ENCODE measurements around the gene BIRC2.

BIRC2 gene

DNA sequence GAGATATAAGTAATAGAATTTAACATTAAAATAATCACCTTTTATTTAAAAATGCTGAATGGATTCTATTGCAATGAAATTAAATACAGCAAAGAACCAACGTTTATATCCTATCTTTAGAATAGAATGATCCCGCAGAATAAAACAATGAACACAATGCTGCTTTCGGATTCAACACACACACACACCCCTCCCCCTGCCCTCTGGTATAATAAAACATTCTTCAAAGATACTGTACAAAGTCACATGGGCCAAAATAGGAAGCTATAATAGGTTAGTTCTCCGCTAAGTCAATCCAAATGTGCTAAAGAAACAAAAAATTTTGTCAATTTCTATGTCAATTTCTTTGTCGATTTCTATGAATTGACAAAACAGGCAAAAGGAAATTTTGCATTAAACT is 58.5 kb downstream of the BIRC2 start:
- in situ Hi-C loops (cut with HindIII; ENCODE audit: low sequenced_read_pairs), result no loop called here
- no peak overlapping the region for H3K4me3 ChIP-seq (ENCODE audit: low read depth, low read length)
- TF ChIP-seq, protein P1, sequence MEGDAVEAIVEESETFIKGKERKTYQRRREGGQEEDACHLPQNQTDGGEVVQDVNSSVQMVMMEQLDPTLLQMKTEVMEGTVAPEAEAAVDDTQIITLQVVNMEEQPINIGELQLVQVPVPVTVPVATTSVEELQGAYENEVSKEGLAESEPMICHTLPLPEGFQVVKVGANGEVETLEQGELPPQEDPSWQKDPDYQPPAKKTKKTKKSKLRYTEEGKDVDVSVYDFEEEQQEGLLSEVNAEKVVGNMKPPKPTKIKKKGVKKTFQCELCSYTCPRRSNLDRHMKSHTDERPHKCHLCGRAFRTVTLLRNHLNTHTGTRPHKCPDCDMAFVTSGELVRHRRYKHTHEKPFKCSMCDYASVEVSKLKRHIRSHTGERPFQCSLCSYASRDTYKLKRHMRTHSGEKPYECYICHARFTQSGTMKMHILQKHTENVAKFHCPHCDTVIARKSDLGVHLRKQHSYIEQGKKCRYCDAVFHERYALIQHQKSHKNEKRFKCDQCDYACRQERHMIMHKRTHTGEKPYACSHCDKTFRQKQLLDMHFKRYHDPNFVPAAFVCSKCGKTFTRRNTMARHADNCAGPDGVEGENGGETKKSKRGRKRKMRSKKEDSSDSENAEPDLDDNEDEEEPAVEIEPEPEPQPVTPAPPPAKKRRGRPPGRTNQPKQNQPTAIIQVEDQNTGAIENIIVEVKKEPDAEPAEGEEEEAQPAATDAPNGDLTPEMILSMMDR (IDR thresholded peaks at IDR 0.05; ENCODE audit: low read depth, low read length, missing control alignments), result no peak
- DNase-seq (ENCODE audit: low read depth), result no peak

DNA sequence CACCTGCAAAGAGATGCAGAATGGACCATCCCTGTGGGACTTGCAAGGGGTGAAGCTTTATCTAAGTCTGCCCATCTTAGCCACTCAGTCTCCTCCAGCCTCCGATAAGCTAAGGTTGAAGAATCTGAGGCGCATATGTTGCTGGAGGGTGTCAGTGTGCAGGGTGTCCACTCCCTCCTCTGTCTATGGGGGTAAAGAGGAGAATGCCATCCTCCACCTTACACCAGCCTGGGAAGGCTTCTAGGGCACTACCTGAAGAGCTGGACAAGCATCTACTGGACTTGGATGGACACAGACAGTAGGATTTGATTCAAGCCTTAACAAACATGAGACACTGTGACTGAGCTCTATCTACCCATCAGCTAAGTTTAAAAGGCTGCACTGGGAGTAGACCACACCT is 59.1 kb downstream of the BIRC2 start:
- TF ChIP-seq, protein P1 (IDR thresholded peaks at IDR 0.05; ENCODE audit: low read depth, low read length, missing control alignments), result no peak
- DNase-seq (ENCODE audit: low read depth), result no peak
- in situ Hi-C loops (cut with HindIII; ENCODE audit: low sequenced_read_pairs), result no loop called here
- no peak overlapping the region for H3K4me3 ChIP-seq (ENCODE audit: low read depth, low read length)

DNA sequence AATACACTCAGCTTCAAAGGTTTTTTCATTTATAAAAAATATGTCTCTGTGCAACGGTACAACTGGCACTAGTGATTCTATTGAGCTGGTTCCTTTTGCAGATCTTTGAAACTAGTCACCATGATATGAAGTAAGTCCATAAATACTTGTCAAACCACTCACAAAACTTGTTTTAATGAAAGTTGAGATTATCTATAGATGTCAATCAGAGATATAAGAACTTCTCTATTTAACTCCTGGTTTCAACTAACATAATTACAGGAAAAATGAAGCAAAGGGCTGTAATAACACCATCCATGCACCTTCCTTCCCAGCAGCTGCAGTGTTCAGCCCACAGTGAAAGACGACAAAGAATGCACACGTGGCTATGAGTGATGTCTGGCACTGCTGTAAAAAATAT is 60.9 kb downstream of the BIRC2 start:
- H3K4me3 ChIP-seq (ENCODE audit: low read depth, low read length), result no peak overlapping the region
- TF ChIP-seq, protein P1 (IDR thresholded peaks at IDR 0.05; ENCODE audit: low read depth, low read length, missing control alignments), result no peak
- in situ Hi-C loops (cut with HindIII; ENCODE audit: low sequenced_read_pairs), result no loop called here
- no peak for DNase-seq (ENCODE audit: low read depth)

DNA sequence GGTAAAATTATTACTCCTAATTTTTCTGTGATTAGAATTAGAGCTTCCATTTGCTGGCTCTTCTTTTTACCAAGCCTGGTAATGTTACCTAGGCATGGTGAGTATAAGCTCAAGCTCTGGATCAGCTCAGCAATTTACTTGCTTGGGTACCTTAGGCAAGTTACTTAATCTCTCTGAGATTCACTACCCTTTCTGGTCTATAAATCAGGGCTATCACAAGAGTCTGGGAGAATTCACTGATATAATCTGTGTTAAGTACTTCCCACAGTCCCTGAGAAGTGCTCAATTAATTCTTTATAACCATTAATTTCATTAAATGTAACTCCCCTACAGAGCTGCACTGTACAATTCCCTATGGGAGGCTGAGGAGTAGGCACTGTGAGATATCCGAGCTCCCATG is 61.3 kb downstream of the BIRC2 start:
- H3K4me3 ChIP-seq (ENCODE audit: low read depth, low read length), result no peak overlapping the region
- in situ Hi-C loops (cut with HindIII; ENCODE audit: low sequenced_read_pairs), result no loop called here
- TF ChIP-seq, protein P1 (IDR thresholded peaks at IDR 0.05; ENCODE audit: low read depth, low read length, missing control alignments), result no peak
- DNase-seq (ENCODE audit: low read depth), result no peak

DNA sequence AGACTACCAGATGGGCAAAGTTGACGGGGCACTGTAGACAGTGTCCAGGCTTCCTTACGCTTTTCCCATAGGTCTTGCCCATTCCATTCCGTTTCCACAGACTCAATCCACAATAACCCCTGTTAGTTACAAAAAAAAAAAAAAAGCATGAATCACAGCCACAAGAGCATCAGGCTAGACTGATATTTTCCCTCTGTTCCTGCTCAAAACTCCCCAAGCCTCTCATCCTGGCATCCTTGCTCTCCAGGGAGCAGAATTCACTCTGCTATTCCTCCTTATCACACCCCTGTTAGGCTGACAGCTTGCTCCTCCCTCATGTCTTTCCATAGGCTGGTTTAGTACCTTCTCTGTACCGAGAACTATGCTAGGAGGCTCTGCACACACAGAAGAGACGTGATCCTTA is 63.4 kb downstream of the BIRC2 start:
- TF ChIP-seq, protein P1 (IDR thresholded peaks at IDR 0.05; ENCODE audit: low read depth, low read length, missing control alignments), result no peak
- H3K4me3 ChIP-seq (ENCODE audit: low read depth, low read length), result no peak overlapping the region
- in situ Hi-C loops (cut with HindIII; ENCODE audit: low sequenced_read_pairs), result no loop called here
- no peak for DNase-seq (ENCODE audit: low read depth)

DNA sequence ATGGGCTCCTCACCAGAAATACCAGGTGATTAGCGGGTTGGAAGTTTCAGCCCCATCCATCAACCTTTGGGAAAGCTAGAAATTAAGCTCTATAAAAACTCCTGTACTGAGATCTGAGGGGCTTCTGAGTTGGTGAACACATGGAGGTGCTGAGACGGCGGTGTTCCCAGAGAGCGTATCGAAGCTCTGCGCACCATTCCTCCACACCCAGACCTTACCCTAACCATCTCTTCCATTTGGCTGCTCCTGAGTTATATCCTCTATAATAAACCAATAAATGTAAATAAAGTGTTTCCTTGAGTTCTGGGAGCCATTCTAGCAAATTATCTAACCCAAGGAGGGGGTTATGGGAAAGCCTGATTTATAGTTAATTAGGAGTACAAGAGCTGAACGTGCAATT is 64.1 kb downstream of the BIRC2 start:
- H3K4me3 ChIP-seq (ENCODE audit: low read depth, low read length), result no peak overlapping the region
- no peak for DNase-seq (ENCODE audit: low read depth)
- TF ChIP-seq, protein P1 (IDR thresholded peaks at IDR 0.05; ENCODE audit: low read depth, low read length, missing control alignments), result no peak
- in situ Hi-C loops (cut with HindIII; ENCODE audit: low sequenced_read_pairs), result no loop called here

DNA sequence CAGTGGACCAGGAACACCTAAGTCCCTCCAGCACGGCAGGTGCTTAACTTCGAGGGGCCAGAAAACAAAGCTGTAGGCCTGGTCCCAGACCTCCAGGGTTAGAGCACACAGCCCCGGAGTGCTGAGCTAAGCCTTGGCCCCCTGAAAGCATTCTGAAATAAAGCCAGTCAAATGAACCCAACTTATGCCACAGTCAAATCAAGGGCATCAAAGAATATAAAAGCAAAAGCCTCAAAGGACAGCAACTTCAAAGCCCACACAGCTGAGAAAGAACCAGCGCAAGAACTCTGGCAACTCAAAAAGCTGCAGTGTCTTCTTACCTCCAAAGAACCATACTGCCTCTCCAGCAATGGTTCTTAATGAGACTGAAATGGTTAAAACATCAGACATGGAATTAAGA is 66.5 kb downstream of the BIRC2 start:
- TF ChIP-seq, protein P1 (IDR thresholded peaks at IDR 0.05; ENCODE audit: low read depth, low read length, missing control alignments), result no peak
- no peak for DNase-seq (ENCODE audit: low read depth)
- H3K4me3 ChIP-seq (ENCODE audit: low read depth, low read length), result no peak overlapping the region
- in situ Hi-C loops (cut with HindIII; ENCODE audit: low sequenced_read_pairs), result no loop called here
